Stimulated activated CD8-positive, alpha-beta memory T cell treated with anti-CD3 and anti-CD28 coated beads, Interleukin-4, amount 100 ng/mL, for 1 hour (primary cell): Measurements from ENCODE around the gene PDXK.
"Not testable (repeated sequence)": the region's sequence is repeated elsewhere in the genome, so short reads cannot be mapped to it uniquely, and the experiment has no call there.

Experiments
- DNase-seq, 2 donors: peaks; one replicate each; pipeline ENCODE4 v3.0.0-alpha.2; 2020; ENCODE audit warnings: low read depth in 2 of 2, low spot score in 1 of 2

The PDXK gene

GRCh38 chr21:43697758-43698643 is 20.9 kb upstream of the PDXK start:
- no peak for DNase-seq

- DNase-seq = not testable (repeated sequence)
Observed at GRCh38 chr21:43699492-43699777, 19.5 kb upstream of the PDXK start.

- DNase-seq = no peak
Observed at GRCh38 chr21:43699933-43700599, 18.9 kb upstream of the PDXK start.

- no peak for DNase-seq
Observed at GRCh38 chr21:43701936-43702784, 16.8 kb upstream of the PDXK start.

- DNase-seq = no peak
Observed at GRCh38 chr21:43702785-43703034, 16.2 kb upstream of the PDXK start.

- no peak for DNase-seq
Observed at GRCh38 chr21:43703035-43703880, 15.7 kb upstream of the PDXK start.

GRCh38 chr21:43707462-43707861 is 11.5 kb upstream of the PDXK start:
- DNase-seq = no peak

- no peak for DNase-seq
Observed at GRCh38 chr21:43708745-43709381, 10.1 kb upstream of the PDXK start.

- DNase-seq = no peak
Observed at GRCh38 chr21:43712268-43712942, 6.5 kb upstream of the PDXK start.

GRCh38 chr21:43713123-43713522 is 5.8 kb upstream of the PDXK start:
- DNase-seq = not testable (repeated sequence)

GRCh38 chr21:43716376-43717165 is 2.4 kb upstream of the PDXK start:
- DNase-seq = no peak

GRCh38 chr21:43717166-43717853 is 1.6 kb upstream of the PDXK start:
- no peak for DNase-seq

- DNase-seq = no peak
Observed at GRCh38 chr21:43717967-43718871, 710 bp upstream of the PDXK start.

- DNase-seq = no peak
Observed at GRCh38 chr21:43719748-43720538, 1.0 kb downstream of the PDXK start.

GRCh38 chr21:43720539-43721166 is 1.7 kb downstream of the PDXK start:
- no peak for DNase-seq

- DNase-seq = no peak
Observed at GRCh38 chr21:43721206-43721605, 2.3 kb downstream of the PDXK start.
